ENCODE results near the gene MARK3.

MARK3 gene

DNA sequence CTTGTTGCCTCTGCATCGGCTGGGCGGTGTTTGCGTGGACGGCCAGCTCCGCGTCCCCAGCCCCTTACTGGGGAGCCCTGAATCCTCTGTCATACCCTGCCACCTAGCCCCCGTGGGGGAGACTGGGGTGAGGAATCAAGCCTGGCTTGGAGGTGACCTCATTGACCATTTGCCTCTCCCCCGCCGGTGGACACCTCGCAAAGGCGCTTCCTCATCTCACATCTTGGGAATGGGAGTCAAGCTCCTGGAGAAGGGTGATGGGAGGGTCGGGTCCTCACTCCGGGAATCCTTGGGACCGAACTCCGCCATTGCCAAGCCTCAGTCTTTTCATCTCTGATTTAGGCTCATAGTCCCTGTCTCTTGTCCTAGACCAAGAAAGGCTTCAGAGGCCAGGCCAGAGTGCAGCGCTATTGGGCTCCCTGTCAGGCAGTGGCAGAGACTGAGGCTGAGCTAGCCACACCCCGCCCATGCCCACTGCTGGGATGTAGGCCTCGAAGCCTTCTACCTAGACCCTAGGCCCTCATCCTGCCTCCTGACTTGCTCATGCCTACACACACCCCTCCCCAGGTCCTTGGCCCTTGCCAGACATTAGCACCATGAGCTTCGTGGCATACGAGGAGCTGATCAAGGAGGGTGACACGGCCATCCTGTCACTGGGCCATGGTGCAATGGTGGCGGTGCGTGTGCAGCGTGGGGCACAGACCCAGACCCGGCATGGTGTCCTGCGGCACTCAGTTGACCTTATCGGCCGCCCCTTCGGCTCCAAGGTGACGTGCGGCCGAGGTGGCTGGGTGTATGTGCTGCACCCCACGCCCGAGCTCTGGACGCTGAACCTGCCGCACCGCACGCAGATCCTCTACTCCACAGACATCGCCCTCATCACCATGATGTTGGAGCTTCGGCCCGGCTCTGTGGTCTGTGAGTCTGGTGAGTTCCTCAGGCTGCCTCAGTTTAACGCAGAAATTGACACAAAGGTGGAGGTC is 144.5 kb downstream of the MARK3 start:
- Histone ChIP-seq H3K9me3 (ENCODE audit: severe bottlenecking) (no peaks in the 10 kb centered on the region), H3K27ac (peak overlapping the region; percentile 53), H3K4me3 (ENCODE audit: low read depth, low read length) (peak overlapping the region; percentile 73), H3K27me3 (ENCODE audit: insufficient read depth, low read depth, severe bottlenecking) (no peaks in the 10 kb centered on the region), H3K36me3 (peaks cover 20% of the 10 kb centered on the region)
- TF ChIP-seq CTCF (IDR thresholded peaks at IDR 0.05; ENCODE audit: low read depth, low read length): no peak
- DNase-seq: no peak

GRCh38 chr14:103530390-103530789 is 145.2 kb downstream of the MARK3 start:
- Histone ChIP-seq H3K27ac (no peak overlapping the region), H3K27me3 (ENCODE audit: insufficient read depth, low read depth, severe bottlenecking) (no peaks in the 10 kb centered on the region), H3K4me3 (ENCODE audit: low read depth, low read length) (no peak overlapping the region), H3K36me3 (peaks cover 25% of the 10 kb centered on the region), H3K9me3 (ENCODE audit: severe bottlenecking) (no peaks in the 10 kb centered on the region)
- TF ChIP-seq CTCF (IDR thresholded peaks at IDR 0.05; ENCODE audit: low read depth, low read length): no peak
- DNase-seq: no peak

- Histone ChIP-seq H3K27ac (no peak overlapping the region), H3K9me3 (ENCODE audit: severe bottlenecking) (no peaks in the 10 kb centered on the region), H3K36me3 (peaks cover 29% of the 10 kb centered on the region), H3K4me3 (ENCODE audit: low read depth, low read length) (no peak overlapping the region), H3K27me3 (ENCODE audit: insufficient read depth, low read depth, severe bottlenecking) (no peaks in the 10 kb centered on the region)
- TF ChIP-seq CTCF (IDR thresholded peaks at IDR 0.05; ENCODE audit: low read depth, low read length): no peak
- no peak for DNase-seq
Observed at GRCh38 chr14:103530831-103531230, 145.6 kb downstream of the MARK3 start.

GRCh38 chr14:103531421-103532215 is 146.4 kb downstream of the MARK3 start:
- no peak for TF ChIP-seq CTCF (IDR thresholded peaks at IDR 0.05; ENCODE audit: low read depth, low read length)
- Histone ChIP-seq H3K27me3 (ENCODE audit: insufficient read depth, low read depth, severe bottlenecking) (no peaks in the 10 kb centered on the region), H3K27ac (no peak overlapping the region), H3K4me3 (ENCODE audit: low read depth, low read length) (no peak overlapping the region), H3K36me3 (peaks cover 29% of the 10 kb centered on the region), H3K9me3 (ENCODE audit: severe bottlenecking) (no peaks in the 10 kb centered on the region)
- no peak for DNase-seq

DNA sequence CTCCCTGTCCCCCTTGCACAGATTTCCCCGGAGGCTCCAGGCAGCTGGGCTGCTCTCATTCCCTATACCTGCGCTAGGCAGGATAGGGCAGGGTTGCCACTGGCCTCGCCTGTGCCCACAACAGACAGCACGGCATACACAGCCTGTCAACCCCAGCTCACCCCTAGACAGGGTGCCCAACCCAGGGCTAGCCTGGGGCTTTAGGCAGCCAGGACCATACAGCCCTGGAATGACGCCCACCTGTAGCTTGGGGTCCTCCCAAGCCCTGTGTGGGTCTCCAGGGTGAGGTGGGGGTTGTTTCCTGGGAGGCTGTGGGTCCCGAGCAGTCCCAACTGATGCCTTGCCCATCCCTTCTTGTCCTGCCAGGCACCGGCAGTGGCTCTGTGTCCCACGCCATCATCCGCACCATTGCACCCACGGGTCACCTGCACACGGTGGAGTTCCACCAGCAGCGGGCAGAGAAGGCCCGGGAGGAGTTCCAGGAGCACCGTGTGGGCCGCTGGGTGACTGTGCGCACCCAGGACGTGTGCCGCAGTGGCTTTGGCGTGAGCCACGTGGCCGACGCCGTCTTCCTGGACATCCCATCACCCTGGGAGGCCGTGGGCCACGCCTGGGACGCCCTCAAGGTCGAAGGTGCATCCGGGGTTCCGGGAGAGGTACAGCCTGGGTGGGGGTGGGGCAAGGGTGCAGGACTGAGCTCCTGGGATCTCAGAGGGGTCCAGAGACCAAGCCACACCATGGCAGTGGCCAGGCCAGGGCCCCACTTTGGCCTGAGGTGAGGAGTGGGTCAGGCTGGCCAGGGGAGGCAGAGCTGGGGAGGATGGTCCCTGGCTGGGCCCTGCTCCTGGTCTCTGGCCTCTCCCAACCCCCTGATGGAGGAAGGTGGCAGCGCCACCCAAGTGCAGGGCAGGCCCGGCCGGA is 147.3 kb downstream of the MARK3 start:
- Histone ChIP-seq H3K36me3 (peaks cover 29% of the 10 kb centered on the region), H3K9me3 (ENCODE audit: severe bottlenecking) (no peaks in the 10 kb centered on the region), H3K4me3 (ENCODE audit: low read depth, low read length) (no peak overlapping the region), H3K27me3 (ENCODE audit: insufficient read depth, low read depth, severe bottlenecking) (no peaks in the 10 kb centered on the region), H3K27ac (no peak overlapping the region)
- no peak for DNase-seq
- no peak for TF ChIP-seq CTCF (IDR thresholded peaks at IDR 0.05; ENCODE audit: low read depth, low read length)
